Measurements from ENCODE around the gene SSBP1.

The SSBP1 gene

GRCh38 chr7:141710301-141710700 is 27.9 kb upstream of the SSBP1 start:
- H3K9ac ChIP-seq (ENCODE audit: low read depth, low read length, poor library complexity, severe bottlenecking): no peak overlapping the region
- no peak for TF ChIP-seq EZH2phosphoT487 (IDR thresholded peaks at IDR 0.05; ENCODE audit: borderline replicate concordance)
- peak; percentile 34 for TF ChIP-seq CTCF (conservative IDR thresholded peaks at IDR 0.05; ENCODE audit: low read length)
- no peaks in the 10 kb centered on the region for H3K27me3 ChIP-seq (ENCODE audit: insufficient read depth, low read length, poor library complexity, severe bottlenecking)
- H3K36me3 ChIP-seq (ENCODE audit: insufficient read depth, low read length): no peaks in the 10 kb centered on the region
- no peak overlapping the region for H3K4me2 ChIP-seq (ENCODE audit: low read depth, low read length, poor library complexity, severe bottlenecking)
- no peaks in the 10 kb centered on the region for H4K20me1 ChIP-seq (ENCODE audit: insufficient read depth, low read length, poor library complexity, severe bottlenecking)
- H2AFZ ChIP-seq (ENCODE audit: low read length): no peak overlapping the region
- no peak overlapping the region for H3K4me3 ChIP-seq (ENCODE audit: low read length, poor library complexity, severe bottlenecking)
- no peaks in the 10 kb centered on the region for H3K9me3 ChIP-seq (ENCODE audit: insufficient read depth, low read depth, low read length)
- H3F3A ChIP-seq (ENCODE audit: low read depth): no peaks in the 10 kb centered on the region
- no peaks in the 10 kb centered on the region for H3K9me2 ChIP-seq (replicated peaks; ENCODE audit: low read depth, low read length)
- no peaks in the 10 kb centered on the region for H3K79me2 ChIP-seq (ENCODE audit: insufficient read depth, low read length)
- H3K4me1 ChIP-seq (ENCODE audit: insufficient read depth, low read length, poor library complexity, severe bottlenecking): no peaks in the 10 kb centered on the region

- no peaks in the 10 kb centered on the region for H4K20me1 ChIP-seq (ENCODE audit: insufficient read depth, low read length, poor library complexity, severe bottlenecking)
- H3K4me1 ChIP-seq (ENCODE audit: insufficient read depth, low read length, poor library complexity, severe bottlenecking): no peaks in the 10 kb centered on the region
- TF ChIP-seq CTCF (conservative IDR thresholded peaks at IDR 0.05; ENCODE audit: low read length) (no peak), EZH2phosphoT487 (IDR thresholded peaks at IDR 0.05; ENCODE audit: borderline replicate concordance) (no peak)
- H3K36me3 ChIP-seq (ENCODE audit: insufficient read depth, low read length): no peaks in the 10 kb centered on the region
- H3K79me2 ChIP-seq (ENCODE audit: insufficient read depth, low read length): no peaks in the 10 kb centered on the region
- no peak overlapping the region for H3K4me3 ChIP-seq (ENCODE audit: low read length, poor library complexity, severe bottlenecking)
- no peak overlapping the region for H2AFZ ChIP-seq (ENCODE audit: low read length)
- no peaks in the 10 kb centered on the region for H3F3A ChIP-seq (ENCODE audit: low read depth)
- no peaks in the 10 kb centered on the region for H3K9me3 ChIP-seq (ENCODE audit: insufficient read depth, low read depth, low read length)
- no peaks in the 10 kb centered on the region for H3K27me3 ChIP-seq (ENCODE audit: insufficient read depth, low read length, poor library complexity, severe bottlenecking)
- no peaks in the 10 kb centered on the region for H3K9me2 ChIP-seq (replicated peaks; ENCODE audit: low read depth, low read length)
- H3K4me2 ChIP-seq (ENCODE audit: low read depth, low read length, poor library complexity, severe bottlenecking): no peak overlapping the region
- H3K9ac ChIP-seq (ENCODE audit: low read depth, low read length, poor library complexity, severe bottlenecking): no peak overlapping the region
Observed at GRCh38 chr7:141712603-141713255, 25.4 kb upstream of the SSBP1 start.

GRCh38 chr7:141713890-141714289 is 24.3 kb upstream of the SSBP1 start:
- Histone ChIP-seq H2AFZ (ENCODE audit: low read length) (no peak overlapping the region), H3K9ac (ENCODE audit: low read depth, low read length, poor library complexity, severe bottlenecking) (no peak overlapping the region), H3K36me3 (ENCODE audit: insufficient read depth, low read length) (no peaks in the 10 kb centered on the region), H3F3A (ENCODE audit: low read depth) (no peaks in the 10 kb centered on the region), H3K27me3 (ENCODE audit: insufficient read depth, low read length, poor library complexity, severe bottlenecking) (no peaks in the 10 kb centered on the region), H3K9me3 (ENCODE audit: insufficient read depth, low read depth, low read length) (no peaks in the 10 kb centered on the region), H3K4me3 (ENCODE audit: low read length, poor library complexity, severe bottlenecking) (no peak overlapping the region), H3K4me2 (ENCODE audit: low read depth, low read length, poor library complexity, severe bottlenecking) (no peak overlapping the region), H3K9me2 (replicated peaks; ENCODE audit: low read depth, low read length) (no peaks in the 10 kb centered on the region), H3K4me1 (ENCODE audit: insufficient read depth, low read length, poor library complexity, severe bottlenecking) (no peaks in the 10 kb centered on the region), H4K20me1 (ENCODE audit: insufficient read depth, low read length, poor library complexity, severe bottlenecking) (no peaks in the 10 kb centered on the region), H3K79me2 (ENCODE audit: insufficient read depth, low read length) (no peaks in the 10 kb centered on the region)
- TF ChIP-seq CTCF (conservative IDR thresholded peaks at IDR 0.05; ENCODE audit: low read length) (no peak), EZH2phosphoT487 (IDR thresholded peaks at IDR 0.05; ENCODE audit: borderline replicate concordance) (no peak)
